ENCODE results near the gene ELMO2.
A peak's percentile ranks its signal among the peaks of the same experiment; 100 is the strongest.

The ELMO2 gene

DNA sequence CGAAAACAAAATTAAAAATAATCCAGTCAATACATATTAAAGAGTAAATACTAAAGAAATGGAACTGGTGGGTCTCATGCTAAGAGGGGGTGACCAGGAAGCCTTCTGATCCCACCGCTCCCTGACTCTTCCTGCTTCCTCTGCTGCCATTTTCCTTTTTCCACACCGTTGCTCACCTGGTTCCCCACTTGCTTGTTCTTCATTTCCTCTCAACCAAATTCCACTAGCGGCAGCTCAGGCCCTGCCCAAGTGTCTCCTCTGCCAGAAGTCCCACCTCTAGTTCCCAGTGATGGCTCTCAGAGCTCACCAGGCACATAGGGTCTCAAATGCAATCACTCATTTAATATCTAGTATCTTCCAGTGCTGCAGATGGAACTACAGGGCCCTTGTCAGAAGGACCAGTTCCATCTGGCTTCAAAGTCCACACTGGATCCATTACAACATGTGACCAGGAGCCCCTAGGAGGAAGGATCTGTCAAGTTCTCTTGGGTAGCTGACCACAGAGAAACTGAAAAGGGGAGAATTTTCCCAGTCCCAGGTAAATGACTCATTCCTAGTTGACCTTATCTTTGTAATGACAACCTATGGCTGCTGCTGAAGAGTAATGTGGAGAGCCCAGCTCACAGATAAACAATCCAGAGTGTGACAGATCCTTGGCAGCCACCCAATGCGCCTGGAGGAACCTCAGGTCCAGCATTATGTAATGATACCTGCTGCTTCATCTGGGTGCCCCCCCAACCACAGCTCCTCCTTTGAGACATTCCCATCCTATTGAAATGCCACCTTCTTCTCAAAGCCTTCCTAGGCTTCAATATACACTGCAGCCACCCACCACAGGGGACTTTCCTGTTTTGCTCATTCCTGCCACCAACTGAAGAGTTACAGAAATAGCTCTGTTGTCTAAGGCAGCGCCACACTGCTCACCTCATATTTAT is 38.2 kb downstream of the ELMO2 start:
- Mint-ChIP-seq H3K9me3 (no peaks in the 10 kb centered on the region), H3K4me1 (peaks cover 20% of the 10 kb centered on the region), H3K27me3 (ENCODE audit: low read depth, poor library complexity) (no peaks in the 10 kb centered on the region), H3K36me3 (ENCODE audit: low read depth) (peaks cover 65% of the 10 kb centered on the region), H3K27ac (peak overlapping the region; percentile 41), H3K4me3 (no peak overlapping the region)
- DNase-seq = no peak
- TF ChIP-seq, protein P1, sequence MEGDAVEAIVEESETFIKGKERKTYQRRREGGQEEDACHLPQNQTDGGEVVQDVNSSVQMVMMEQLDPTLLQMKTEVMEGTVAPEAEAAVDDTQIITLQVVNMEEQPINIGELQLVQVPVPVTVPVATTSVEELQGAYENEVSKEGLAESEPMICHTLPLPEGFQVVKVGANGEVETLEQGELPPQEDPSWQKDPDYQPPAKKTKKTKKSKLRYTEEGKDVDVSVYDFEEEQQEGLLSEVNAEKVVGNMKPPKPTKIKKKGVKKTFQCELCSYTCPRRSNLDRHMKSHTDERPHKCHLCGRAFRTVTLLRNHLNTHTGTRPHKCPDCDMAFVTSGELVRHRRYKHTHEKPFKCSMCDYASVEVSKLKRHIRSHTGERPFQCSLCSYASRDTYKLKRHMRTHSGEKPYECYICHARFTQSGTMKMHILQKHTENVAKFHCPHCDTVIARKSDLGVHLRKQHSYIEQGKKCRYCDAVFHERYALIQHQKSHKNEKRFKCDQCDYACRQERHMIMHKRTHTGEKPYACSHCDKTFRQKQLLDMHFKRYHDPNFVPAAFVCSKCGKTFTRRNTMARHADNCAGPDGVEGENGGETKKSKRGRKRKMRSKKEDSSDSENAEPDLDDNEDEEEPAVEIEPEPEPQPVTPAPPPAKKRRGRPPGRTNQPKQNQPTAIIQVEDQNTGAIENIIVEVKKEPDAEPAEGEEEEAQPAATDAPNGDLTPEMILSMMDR (IDR thresholded peaks at IDR 0.05) = no peak

- peaks cover 27% of the 10 kb centered on the region for H3K4me1 Mint-ChIP-seq
Measured at GRCh38 chr20:46367234-46367633, 39.2 kb downstream of the ELMO2 start.

DNA sequence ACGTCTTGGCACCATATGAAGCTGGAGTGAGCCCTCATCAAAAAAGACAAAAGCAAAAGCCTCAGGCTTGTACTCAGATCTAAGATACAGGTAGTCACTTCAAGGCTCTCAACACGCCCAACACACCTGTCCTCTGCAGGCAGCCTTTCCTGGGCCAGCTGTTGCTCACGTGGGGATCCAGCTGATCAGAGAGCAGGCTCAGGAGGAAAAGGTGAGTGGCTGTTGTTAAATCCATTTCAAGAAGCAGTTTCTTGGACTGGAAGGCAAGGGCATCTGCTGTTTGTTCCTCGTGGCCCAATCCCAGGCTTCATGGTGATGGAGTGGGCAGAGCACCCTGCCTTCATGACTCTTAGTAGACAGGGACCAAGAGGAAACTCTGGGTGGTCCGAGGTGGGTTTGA is 39.6 kb downstream of the ELMO2 start:
- Mint-ChIP-seq H3K36me3 (ENCODE audit: low read depth) (peaks cover 51% of the 10 kb centered on the region), H3K4me3 (no peak overlapping the region), H3K4me1 (peaks cover 29% of the 10 kb centered on the region), H3K27ac (no peak overlapping the region), H3K9me3 (no peaks in the 10 kb centered on the region), H3K27me3 (ENCODE audit: low read depth, poor library complexity) (no peaks in the 10 kb centered on the region)
- DNase-seq = no peak
- TF ChIP-seq, protein P1 (IDR thresholded peaks at IDR 0.05) = no peak

More at GRCh38 chr20:46367234-46367633, 39.2 kb downstream of the ELMO2 start:
- H3K27me3 Mint-ChIP-seq (ENCODE audit: low read depth, poor library complexity) = no peaks in the 10 kb centered on the region
- H3K36me3 Mint-ChIP-seq (ENCODE audit: low read depth) = peaks cover 55% of the 10 kb centered on the region
- no peak overlapping the region for H3K27ac Mint-ChIP-seq
- no peak overlapping the region for H3K4me3 Mint-ChIP-seq
- TF ChIP-seq, protein P1 (IDR thresholded peaks at IDR 0.05) = no peak
- no peak for DNase-seq
- H3K9me3 Mint-ChIP-seq = no peaks in the 10 kb centered on the region

DNA sequence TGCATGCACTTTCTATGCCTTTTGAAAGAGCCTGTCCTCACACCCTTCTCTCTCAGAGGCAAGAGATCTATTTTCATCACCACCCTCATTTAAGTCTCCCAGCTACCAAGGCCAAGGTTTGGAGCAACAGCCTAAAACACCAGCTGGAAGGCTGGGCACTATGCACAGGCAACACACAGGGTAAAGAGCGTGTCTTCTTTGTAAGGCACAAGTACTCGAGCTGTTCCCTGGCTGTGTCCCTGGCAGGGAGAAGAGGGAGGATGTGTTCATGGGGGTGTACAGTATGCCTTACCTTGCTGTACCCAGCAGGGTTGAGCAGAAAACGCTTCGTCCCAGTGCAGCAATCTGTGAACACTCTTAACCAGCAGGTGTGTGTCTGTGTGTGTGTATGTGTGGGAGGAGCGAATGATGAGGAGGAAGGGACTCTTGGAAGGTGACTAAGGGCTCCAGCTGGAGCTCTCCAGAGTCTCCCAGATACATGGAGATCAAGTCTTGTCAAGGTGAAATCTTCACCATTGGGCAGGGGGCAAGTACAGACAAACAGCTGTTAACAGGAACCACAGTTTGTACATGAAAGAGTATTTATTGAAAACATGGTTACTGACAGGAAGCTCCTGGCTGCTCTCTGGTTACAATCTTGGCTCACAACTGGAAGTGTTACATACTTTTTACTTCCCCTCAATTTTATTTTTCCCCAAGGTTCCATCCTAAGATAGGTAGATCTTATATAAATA is 40.8 kb downstream of the ELMO2 start:
- H3K4me3 Mint-ChIP-seq = peak overlapping the region; percentile 93
- no peak for DNase-seq
- H3K36me3 Mint-ChIP-seq (ENCODE audit: low read depth) = peaks cover 40% of the 10 kb centered on the region
- TF ChIP-seq, protein P1 (IDR thresholded peaks at IDR 0.05) = no peak
- H3K9me3 Mint-ChIP-seq = no peaks in the 10 kb centered on the region
- H3K4me1 Mint-ChIP-seq = peaks cover 32% of the 10 kb centered on the region
- H3K27me3 Mint-ChIP-seq (ENCODE audit: low read depth, poor library complexity) = no peaks in the 10 kb centered on the region
- no peak overlapping the region for H3K27ac Mint-ChIP-seq

DNA sequence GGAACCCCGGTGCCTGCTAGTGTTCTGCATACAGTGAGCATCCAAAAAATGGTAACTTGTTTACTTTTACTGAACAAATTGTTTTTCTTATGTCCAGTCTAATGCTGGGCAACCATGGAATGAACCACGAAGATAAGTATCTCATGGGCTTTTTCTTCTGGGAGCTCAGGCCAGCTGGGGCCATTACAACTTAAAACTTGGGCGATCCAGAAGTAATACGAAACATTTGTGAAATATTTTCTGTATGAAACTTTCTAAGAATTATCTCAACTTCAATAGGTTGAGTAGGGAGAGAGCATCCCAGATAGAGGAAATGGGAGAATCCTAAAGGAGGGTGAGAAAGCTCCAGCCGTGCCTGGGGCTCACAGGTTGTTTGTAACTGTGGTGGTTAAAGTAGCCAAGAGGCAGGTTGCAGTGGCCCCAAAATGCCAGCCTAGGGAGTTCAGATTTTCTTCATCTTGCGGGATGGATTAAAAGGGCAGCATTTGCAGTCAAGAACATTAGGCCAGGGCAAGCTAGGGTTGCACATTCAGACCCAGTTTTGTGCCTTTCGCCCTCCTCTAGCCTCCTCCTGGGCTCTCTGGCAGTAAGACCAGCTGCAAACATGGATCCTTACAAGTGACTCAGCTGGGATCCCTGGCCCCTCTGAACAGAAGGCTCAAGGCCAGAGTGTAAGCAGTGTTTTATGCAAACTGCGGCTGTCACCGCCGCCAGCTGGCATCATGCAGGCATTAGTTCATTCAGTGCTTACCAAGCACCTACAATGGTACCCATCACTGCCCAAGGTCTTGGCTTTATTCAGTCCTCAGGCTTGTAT is 41.5 kb downstream of the ELMO2 start:
- peaks cover 32% of the 10 kb centered on the region for H3K36me3 Mint-ChIP-seq (ENCODE audit: low read depth)
- H3K9me3 Mint-ChIP-seq = no peaks in the 10 kb centered on the region
- DNase-seq = no peak
- H3K4me3 Mint-ChIP-seq = peak overlapping the region; percentile 93
- TF ChIP-seq, protein P1 (IDR thresholded peaks at IDR 0.05) = no peak
- H3K27me3 Mint-ChIP-seq (ENCODE audit: low read depth, poor library complexity) = no peaks in the 10 kb centered on the region
- H3K27ac Mint-ChIP-seq = peak overlapping the region; percentile 71
- peaks cover 32% of the 10 kb centered on the region for H3K4me1 Mint-ChIP-seq

Data from nephron progenitor cell (in vitro differentiated cells).